A172 (cell line): ENCODE data around the gene KYAT1. TPM values are rescaled to one million over a fixed set of nuclear protein-coding genes. Genes with fewer than 3 reads are reported as not detected.

ENCODE experiments used
- DNase-seq: peaks from one replicate; pipeline ENCODE4 v3.0.0-alpha.2; 2015; ENCODE audit warnings: low spot score
- total RNA-seq: library from RNA; depleted of rRNA; stranded (reverse); fragments of >200 nt; shearing (Covaris generic); gene quantifications from 2 replicates; pipeline ENCODE4 v1.2.3, GENCODE V29; 2014; rRNA removed

KYAT1 gene
- 15.5 and 19.5 TPM in 2 replicates for total RNA-seq

GRCh38 chr9:128881884-128882676 lies at the start of gene KYAT1, which contains the start of gene LRRC8A:
Gene KYAT1 (minus strand): TSS chr9:128881950. CDS start chr9:128845405, 36,545 bp downstream.
Gene LRRC8A (plus strand): TSS chr9:128882133. CDS start chr9:128907165, 25,032 bp downstream.
- DNase-seq = peak; percentile 96

DNA sequence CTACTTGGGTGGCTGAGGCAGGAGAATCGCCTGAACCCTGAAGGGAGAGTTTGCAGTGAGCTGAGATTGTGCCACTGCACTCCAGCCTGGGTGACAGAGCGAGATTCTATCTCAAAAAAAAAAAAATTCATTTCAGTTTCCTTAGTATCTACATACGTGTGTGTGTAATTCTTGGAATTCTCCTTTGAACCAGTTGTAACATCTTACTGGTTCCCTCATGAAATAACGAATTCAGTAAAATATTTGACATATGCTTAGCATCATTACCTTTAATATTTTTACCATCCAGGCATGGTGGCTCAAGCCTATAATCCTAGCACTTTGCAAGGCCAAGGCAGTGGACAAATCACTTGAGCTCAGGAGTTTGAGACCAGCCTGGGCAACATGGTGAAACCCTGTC lies 47.8 kb upstream of the KYAT1 start:
- no peak for DNase-seq

GRCh38 chr9:128928624-128929023 lies 46.9 kb upstream of the KYAT1 start:
- no peak for DNase-seq

- DNase-seq = peak; percentile 60
These were observed 46.1 kb upstream of the KYAT1 start for GRCh38 chr9:128927731-128928411.

DNA sequence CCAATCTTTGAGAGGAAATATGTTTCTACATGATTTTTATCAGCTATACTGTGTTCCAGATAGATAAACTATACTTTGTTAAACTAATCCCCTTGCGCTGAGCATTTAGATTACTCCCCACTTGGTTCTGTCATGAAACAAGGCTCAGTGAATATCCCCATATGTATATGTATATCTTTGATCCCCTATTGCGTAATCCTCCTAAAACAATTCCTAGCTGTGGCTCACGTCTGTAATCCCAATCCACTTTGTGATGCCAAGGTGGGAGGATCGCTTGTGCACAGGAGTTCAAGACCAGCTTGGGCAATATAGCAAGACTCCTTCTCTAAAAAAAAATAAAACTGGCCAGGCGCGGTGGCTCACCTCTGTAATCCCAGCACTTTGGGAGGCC lies 41.7 kb upstream of the KYAT1 start:
- no peak for DNase-seq

- DNase-seq = no peak
These were observed 40.4 kb upstream of the KYAT1 start for GRCh38 chr9:128921881-128922763.

DNA sequence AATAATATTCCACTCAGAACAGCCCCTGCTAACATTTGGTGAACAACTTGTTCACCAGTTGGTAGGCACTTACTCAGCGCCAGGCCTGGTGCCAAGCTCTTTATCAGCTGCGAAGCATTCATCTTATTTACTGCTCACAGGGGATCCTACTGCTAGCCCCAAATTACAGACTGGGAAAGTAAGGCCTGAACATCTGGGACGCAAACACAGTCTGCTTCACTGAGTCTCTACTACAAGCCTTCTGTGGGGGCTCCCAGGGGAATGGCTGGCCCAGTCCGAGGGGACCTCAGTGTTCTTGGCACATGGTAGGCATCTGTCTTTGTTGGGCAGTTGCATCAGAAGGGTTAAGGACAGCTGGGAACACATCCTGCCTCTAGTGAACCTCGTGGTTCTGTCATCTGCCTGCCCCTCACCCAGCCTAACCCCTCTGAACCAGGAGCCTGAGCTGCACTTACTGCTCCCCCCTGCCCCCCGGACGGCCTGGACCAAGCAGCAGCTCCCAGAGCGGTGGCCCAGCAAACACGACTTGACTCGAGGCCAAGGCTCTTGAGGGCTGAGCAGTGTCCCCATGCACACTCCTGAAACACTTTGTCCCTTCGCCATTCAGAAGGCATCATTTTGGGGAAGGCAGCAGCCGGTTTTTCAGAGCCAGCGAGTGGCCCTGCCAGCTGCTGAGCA lies 38.8 kb upstream of the KYAT1 start, which contains the start of gene PHYHD1:
PHYHD1 (plus strand) TSS at position 602 of the 678 bp plus-strand sequence. CDS start 1,342 bp downstream, outside the sequence.
- peak; percentile 89 for DNase-seq

DNA sequence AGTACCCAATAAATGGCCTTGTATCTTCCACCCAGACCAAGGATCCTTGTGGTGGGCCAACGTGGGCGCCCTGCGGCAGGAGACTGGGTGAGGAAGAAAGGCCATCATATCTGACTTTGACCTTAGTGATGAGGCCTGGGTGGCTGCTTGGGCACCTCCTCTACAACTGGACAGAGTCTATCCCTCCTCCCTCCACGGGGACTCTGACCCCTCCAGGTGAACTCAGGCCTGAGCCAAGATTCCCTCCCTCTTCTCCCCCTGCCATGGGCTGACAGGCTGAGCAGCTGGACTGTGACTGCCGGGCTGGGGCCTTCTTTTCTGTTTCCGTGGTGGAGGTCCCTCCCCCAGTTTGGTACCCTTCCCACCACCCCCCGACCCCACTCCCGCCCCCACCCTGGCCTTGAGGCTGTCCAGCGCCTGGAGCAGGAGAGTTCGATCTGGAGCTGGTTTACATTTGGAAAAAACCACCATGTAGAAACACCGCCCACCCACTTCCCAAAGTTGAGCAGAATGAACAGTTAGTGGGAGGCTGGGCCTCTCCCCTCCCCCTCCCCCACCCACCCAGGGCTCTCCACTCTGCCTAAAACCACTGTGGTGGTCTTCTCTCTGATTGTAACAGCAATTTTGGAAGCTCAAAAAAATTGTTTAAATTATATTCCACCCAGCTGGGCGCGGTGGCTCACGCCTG lies 37.8 kb upstream of the KYAT1 start:
- DNase-seq = no peak

GRCh38 chr9:128918921-128919320 lies 37.2 kb upstream of the KYAT1 start:
- no peak for DNase-seq

DNA sequence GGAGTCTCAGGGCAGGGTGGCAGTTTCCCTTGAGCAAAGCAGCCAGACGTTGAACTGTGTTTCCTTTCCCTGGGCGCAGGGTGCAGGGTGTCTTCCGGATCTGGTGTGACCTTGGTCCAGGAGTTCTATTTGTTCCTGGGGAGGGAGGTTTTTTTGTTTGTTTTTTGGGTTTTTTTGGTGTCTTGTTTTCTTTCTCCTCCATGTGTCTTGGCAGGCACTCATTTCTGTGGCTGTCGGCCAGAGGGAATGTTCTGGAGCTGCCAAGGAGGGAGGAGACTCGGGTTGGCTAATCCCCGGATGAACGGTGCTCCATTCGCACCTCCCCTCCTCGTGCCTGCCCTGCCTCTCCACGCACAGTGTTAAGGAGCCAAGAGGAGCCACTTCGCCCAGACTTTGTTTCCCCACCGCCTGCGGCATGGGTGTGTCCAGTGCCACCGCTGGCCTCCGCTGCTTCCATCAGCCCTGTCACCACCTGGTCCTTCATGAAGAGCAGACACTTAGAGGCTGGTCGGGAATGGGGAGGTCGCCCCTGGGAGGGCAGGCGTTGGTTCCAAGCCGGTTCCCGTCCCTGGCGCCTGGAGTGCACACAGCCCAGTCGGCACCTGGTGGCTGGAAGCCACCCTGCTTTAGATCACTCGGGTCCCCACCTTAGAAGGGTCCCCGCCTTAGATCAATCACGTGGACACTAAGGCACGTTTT lies 35.5 kb upstream of the KYAT1 start:
- DNase-seq = no peak

DNA sequence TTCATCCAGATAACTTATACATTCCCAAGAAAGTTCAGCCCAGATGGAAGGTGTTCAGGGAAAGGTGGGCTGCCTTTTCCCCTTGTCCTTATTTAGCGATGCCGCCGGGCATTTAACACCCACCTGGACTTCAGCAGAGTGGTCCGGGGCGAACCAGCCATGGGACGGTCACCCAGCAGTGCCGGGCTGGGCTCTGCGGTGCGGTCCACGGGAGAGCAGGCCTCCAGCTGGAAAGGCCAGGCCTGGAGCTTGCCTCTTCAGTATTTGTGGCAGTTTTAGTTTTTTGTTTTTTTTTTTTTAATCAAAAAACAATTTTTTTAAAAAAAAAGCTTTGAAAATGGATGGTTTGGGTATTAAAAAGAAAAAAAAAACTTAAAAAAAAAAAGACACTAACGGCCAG lies 35.0 kb upstream of the KYAT1 start:
- no peak for DNase-seq

DNA sequence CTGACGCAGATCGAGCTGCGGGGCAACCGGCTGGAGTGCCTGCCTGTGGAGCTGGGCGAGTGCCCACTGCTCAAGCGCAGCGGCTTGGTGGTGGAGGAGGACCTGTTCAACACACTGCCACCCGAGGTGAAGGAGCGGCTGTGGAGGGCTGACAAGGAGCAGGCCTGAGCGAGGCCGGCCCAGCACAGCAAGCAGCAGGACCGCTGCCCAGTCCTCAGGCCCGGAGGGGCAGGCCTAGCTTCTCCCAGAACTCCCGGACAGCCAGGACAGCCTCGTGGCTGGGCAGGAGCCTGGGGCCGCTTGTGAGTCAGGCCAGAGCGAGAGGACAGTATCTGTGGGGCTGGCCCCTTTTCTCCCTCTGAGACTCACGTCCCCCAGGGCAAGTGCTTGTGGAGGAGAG lies 34.5 kb upstream of the KYAT1 start:
- DNase-seq = no peak

- DNase-seq = no peak
These were observed 32.4 kb upstream of the KYAT1 start for GRCh38 chr9:128913995-128914772.

DNA sequence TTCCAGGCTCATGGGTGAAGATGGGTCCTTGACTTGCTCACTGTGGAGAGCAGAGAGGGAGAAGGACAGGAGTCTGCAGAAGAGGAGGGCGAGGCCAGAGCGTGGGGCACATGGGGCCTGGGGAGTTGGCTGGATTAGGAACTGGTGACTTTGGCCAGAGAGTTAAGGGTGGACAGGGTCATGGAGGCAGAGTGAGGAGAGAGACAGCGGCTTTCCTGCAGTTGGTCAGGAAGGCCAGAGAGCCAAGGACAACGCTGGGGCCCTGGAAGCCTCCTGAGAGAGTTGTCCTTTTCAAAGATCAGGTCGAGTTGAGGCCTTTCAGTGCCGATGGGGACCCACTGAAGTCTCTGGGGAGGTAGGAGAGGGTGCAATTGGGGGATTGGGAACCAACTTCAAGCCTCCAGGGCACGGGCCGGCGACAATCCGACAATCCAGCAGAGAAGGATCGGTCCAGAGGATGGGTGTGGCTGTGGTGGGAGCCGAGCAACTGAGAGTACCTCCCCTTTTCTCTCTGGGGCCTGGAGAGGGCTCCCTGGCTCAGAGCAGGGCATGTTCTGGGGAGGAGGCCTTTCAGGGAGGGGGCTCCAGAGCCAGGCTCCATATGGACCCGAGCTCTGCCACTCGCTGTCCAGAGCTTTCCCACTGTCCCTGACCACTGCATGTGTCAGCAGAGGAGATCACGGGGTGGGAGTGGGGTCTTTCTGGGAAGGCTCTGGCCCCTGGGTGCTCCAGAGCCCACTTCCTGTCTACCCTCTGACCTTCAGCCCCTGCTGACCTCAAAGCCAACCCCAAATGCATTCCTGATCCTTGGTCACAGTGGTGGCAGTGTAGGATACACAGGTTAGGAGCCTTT lies 31.5 kb upstream of the KYAT1 start:
- no peak for DNase-seq

GRCh38 chr9:128912270-128912853 lies 30.6 kb upstream of the KYAT1 start:
- DNase-seq = peak; percentile 95

DNA sequence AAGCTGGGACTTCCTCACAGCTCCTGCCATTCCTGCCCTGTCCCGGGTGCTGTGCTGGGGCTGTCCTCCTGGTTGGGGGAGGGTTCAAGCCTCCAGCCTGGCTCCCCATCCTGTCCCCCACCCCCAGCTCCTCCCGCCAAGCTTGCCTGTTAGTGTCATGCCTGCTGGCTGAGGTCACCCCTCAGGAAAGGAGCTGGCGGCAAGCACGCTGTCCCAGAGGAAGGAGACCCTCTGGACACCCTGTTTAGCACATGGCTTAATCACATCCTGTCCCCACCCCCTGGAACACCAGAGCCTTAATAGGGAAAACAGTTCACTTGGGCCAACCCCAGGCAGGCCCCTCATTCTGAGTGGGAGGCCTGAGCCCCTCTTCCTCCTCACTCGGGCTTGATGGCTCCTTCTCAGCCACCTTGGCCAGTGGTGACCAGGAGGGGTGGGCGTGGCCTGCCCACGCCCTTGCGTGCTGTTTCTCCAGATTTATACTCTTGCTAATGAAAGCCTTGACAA lies 29.8 kb upstream of the KYAT1 start:
- DNase-seq = peak; percentile 96

- DNase-seq = peak; percentile 56
These were observed 29.2 kb upstream of the KYAT1 start for GRCh38 chr9:128910906-128911305.

- no peak for DNase-seq
These were observed 28.1 kb upstream of the KYAT1 start for GRCh38 chr9:128909859-128910258.
